Measurements from ENCODE around the gene FRAS1.
"Not testable (repeated sequence)": the region's sequence is repeated elsewhere in the genome, so short reads cannot be mapped to it uniquely, and the experiment has no call there.

Gene FRAS1

DNA sequence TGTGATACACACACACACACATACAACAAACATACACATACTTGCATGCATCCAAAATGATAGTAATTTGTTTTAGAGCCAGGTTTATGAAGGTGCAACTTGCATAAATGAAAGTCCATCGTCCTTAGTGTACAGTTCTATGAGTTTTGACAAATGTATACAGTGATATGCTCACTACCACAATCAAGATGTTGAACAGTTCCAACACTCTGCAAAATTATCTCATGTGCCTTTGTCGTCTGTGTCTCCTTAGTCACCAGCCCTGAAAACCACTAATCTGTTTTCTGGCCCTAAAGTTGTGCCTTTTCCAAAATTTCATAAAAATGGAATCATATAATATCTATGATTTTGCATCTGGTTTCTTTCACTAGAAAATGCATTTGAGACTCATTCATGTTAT, 426.7 kb downstream of the FRAS1 start:
- H3K9me3 Mint-ChIP-seq = no peaks in the 10 kb centered on the region

DNA sequence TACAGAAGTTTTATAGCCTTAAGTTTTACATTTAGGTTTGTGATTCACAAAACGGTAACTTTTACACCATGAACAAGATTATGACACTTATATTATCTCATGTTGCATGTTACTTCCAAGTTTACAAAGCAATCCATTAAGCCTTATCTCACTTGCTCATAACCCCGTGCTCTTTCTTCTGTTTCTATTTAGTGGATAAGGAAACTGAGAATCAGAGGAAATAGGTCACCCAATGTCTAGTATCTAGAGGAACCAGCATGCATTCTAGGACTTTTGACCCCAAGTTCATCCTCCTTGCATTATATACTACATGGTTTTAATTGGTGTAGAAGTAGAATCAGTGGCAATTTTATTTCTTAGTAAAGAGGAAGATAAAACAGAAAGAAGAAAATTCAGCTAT, 427.5 kb downstream of the FRAS1 start:
- Mint-ChIP-seq H3K27me3 (ENCODE audit: low read depth, poor library complexity) (no peaks in the 10 kb centered on the region), H3K36me3 (ENCODE audit: low read depth) (peaks cover 24% of the 10 kb centered on the region), H3K4me1 (no peaks in the 10 kb centered on the region), H3K9me3 (no peaks in the 10 kb centered on the region), H3K27ac (no peak overlapping the region), H3K4me3 (no peak overlapping the region)
- no peak for DNase-seq
- no peak for TF ChIP-seq CTCF (IDR thresholded peaks at IDR 0.05)

More for the DNA sequence above, 426.7 kb downstream of the FRAS1 start:
- no peak for DNase-seq
- no peak for TF ChIP-seq CTCF (IDR thresholded peaks at IDR 0.05)
- Mint-ChIP-seq H3K27me3 (ENCODE audit: low read depth, poor library complexity) (no peaks in the 10 kb centered on the region), H3K4me3 (no peak overlapping the region), H3K27ac (no peak overlapping the region), H3K36me3 (ENCODE audit: low read depth) (peaks cover 19% of the 10 kb centered on the region), H3K4me1 (no peaks in the 10 kb centered on the region)

GRCh38 chr4:78493731-78494130, 436.6 kb downstream of the FRAS1 start:
- peaks cover 50% of the 10 kb centered on the region for H3K36me3 Mint-ChIP-seq (ENCODE audit: low read depth)
- no peak for TF ChIP-seq CTCF (IDR thresholded peaks at IDR 0.05)
- no peaks in the 10 kb centered on the region for H3K4me1 Mint-ChIP-seq
- no peak overlapping the region for H3K27ac Mint-ChIP-seq
- peaks cover 17% of the 10 kb centered on the region for H3K9me3 Mint-ChIP-seq
- no peak overlapping the region for H3K4me3 Mint-ChIP-seq
- H3K27me3 Mint-ChIP-seq (ENCODE audit: low read depth, poor library complexity) = no peaks in the 10 kb centered on the region
- no peak for DNase-seq

- DNase-seq = no peak
- Mint-ChIP-seq H3K4me1 (no peaks in the 10 kb centered on the region), H3K9me3 (peaks cover 13% of the 10 kb centered on the region), H3K27me3 (ENCODE audit: low read depth, poor library complexity) (no peaks in the 10 kb centered on the region), H3K36me3 (ENCODE audit: low read depth) (peaks cover 47% of the 10 kb centered on the region), H3K4me3 (no peak overlapping the region), H3K27ac (no peak overlapping the region)
- no peak for TF ChIP-seq CTCF (IDR thresholded peaks at IDR 0.05)
These were observed 439.0 kb downstream of the FRAS1 start for GRCh38 chr4:78496021-78496643.

DNA sequence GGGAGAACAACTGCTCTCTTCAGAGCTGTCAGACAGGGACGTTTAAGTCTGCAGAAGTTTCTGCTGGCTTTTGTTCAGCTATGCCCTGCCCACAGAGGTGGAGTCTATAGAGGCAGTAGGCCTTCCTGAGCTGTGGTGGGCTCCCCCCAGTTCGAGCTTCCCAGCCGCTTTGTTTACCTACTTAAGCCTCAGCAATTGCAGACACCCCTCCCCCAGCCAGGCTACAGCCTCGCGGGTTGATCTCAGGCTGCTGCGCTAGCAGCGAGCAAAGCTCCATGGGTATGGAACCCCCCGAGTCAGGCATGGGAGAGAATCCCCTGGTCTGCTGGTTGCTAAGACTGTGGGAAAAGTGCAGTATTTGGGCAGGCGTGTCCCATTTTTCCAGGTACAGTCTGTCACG, 449.1 kb downstream of the FRAS1 start:
- Mint-ChIP-seq H3K9me3 (peaks cover 26% of the 10 kb centered on the region), H3K36me3 (ENCODE audit: low read depth) (peaks cover 54% of the 10 kb centered on the region)
- H3K27me3 Mint-ChIP-seq (ENCODE audit: low read depth, poor library complexity); DNase-seq; H3K27ac Mint-ChIP-seq; H3K4me3 Mint-ChIP-seq; H3K4me1 Mint-ChIP-seq: not testable (repeated sequence)

DNA sequence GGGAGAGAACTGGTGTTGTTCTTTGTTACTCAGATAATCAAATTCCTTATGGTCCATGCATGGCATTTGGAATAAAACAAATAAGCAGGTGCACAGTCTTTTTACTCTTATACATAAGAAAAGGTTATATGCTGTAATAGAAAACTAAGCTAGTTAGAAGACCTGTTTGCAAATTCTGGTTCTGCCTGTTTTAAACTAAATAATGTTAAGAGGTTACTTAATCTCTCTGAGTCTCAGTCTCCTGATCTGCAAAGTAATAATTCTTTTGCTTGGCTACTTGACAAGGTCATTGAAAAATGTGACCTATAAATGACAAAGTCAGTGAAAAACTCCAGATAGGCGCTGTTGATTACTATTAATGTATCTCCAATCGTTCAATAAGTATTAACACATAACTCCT, 451.9 kb downstream of the FRAS1 start:
- Mint-ChIP-seq H3K36me3 (ENCODE audit: low read depth) (peaks cover 26% of the 10 kb centered on the region), H3K4me1 (no peaks in the 10 kb centered on the region), H3K27ac (no peak overlapping the region), H3K27me3 (ENCODE audit: low read depth, poor library complexity) (no peaks in the 10 kb centered on the region), H3K4me3 (no peak overlapping the region), H3K9me3 (peaks cover 7% of the 10 kb centered on the region)
- TF ChIP-seq CTCF (IDR thresholded peaks at IDR 0.05) = no peak
- no peak for DNase-seq
